ENCODE data around the gene CTNND2. TPM values are rescaled to one million over a fixed set of nuclear protein-coding genes. Genes with fewer than 3 reads are reported as not detected.

Gene CTNND2
- total and polyA plus RNA-seq, 3 donors from 2014 or later = 9.1 to 17.2 (median 11.3) TPM

- Histone ChIP-seq H3K9me3 (no peaks in the 10 kb centered on the region), H3K4me1 (no peaks in the 10 kb centered on the region), H3K27me3 (no peaks in the 10 kb centered on the region), H3K36me3 (ENCODE audit: low read depth, missing control alignments) (no peaks in the 10 kb centered on the region), H3K4me3 (no peak overlapping the region), H3K27ac (no peak overlapping the region)
- intact Hi-C loops (cut with DNase I; ENCODE audit: low total_unique reads) = no loop called here
- TF ChIP-seq CTCF (IDR thresholded peaks at IDR 0.05) (no peak), POLR2A (IDR thresholded peaks at IDR 0.05) (no peak)
- DNase-seq = no peak
Measured at GRCh38 chr5:11897781-11898180, 6.5 kb downstream of the CTNND2 start.

GRCh38 chr5:11894992-11895391 is 9.3 kb downstream of the CTNND2 start:
- intact Hi-C loops (cut with DNase I; ENCODE audit: low total_unique reads) = no loop called here
- Histone ChIP-seq H3K4me1 (no peaks in the 10 kb centered on the region), H3K27me3 (no peaks in the 10 kb centered on the region), H3K36me3 (ENCODE audit: low read depth, missing control alignments) (no peaks in the 10 kb centered on the region), H3K9me3 (no peaks in the 10 kb centered on the region), H3K27ac (no peak overlapping the region), H3K4me3 (no peak overlapping the region)
- WGBS, 2 donors = 79 to 83% methylated on average over 5 of the region's 5 CpGs
- no peak for DNase-seq
- TF ChIP-seq POLR2A (IDR thresholded peaks at IDR 0.05) (no peak), CTCF (IDR thresholded peaks at IDR 0.05) (no peak)

- Histone ChIP-seq H3K9me3 (no peaks in the 10 kb centered on the region), H3K4me3 (no peak overlapping the region), H3K27me3 (no peaks in the 10 kb centered on the region), H3K36me3 (ENCODE audit: low read depth, missing control alignments) (no peaks in the 10 kb centered on the region), H3K4me1 (no peaks in the 10 kb centered on the region), H3K27ac (no peak overlapping the region)
- WGBS, 2 donors = 52 to 68% methylated on average over 6 of the region's 6 CpGs
- TF ChIP-seq CTCF (IDR thresholded peaks at IDR 0.05) (no peak), POLR2A (IDR thresholded peaks at IDR 0.05) (no peak)
- intact Hi-C loops (cut with DNase I; ENCODE audit: low total_unique reads) = no loop called here
- no peak for DNase-seq
Measured at GRCh38 chr5:11892832-11893231, 11.4 kb downstream of the CTNND2 start.

- TF ChIP-seq CTCF (IDR thresholded peaks at IDR 0.05) = no peak
- no peak for TF ChIP-seq POLR2A (IDR thresholded peaks at IDR 0.05)
- Histone ChIP-seq H3K27ac (no peak overlapping the region), H3K4me3 (no peak overlapping the region), H3K9me3 (no peaks in the 10 kb centered on the region), H3K36me3 (ENCODE audit: low read depth, missing control alignments) (no peaks in the 10 kb centered on the region), H3K4me1 (no peaks in the 10 kb centered on the region), H3K27me3 (no peaks in the 10 kb centered on the region)
- intact Hi-C loops (cut with DNase I; ENCODE audit: low total_unique reads) = no loop called here
- DNase-seq = no peak
- 70 to 81% methylated on average over 3 of the region's 3 CpGs for WGBS, 2 donors
Measured at GRCh38 chr5:11890777-11891176, 13.5 kb downstream of the CTNND2 start.

- no peaks in the 10 kb centered on the region for H3K4me1 ChIP-seq
- DNase-seq = no peak
- no peaks in the 10 kb centered on the region for H3K27me3 ChIP-seq
- no peak overlapping the region for H3K4me3 ChIP-seq
- H3K9me3 ChIP-seq = no peaks in the 10 kb centered on the region
- 81 to 94% methylated on average over 4 of the region's 4 CpGs for WGBS, 2 donors
- TF ChIP-seq CTCF (IDR thresholded peaks at IDR 0.05) = no peak
- TF ChIP-seq POLR2A (IDR thresholded peaks at IDR 0.05) = no peak
- no peak overlapping the region for H3K27ac ChIP-seq
- intact Hi-C loops (cut with DNase I; ENCODE audit: low total_unique reads) = no loop called here
- no peaks in the 10 kb centered on the region for H3K36me3 ChIP-seq (ENCODE audit: low read depth, missing control alignments)
Measured at GRCh38 chr5:11888221-11888620, 16.0 kb downstream of the CTNND2 start.
